ENCODE results near the gene OR9K2. TPM values are rescaled to one million over a fixed set of nuclear protein-coding genes. Genes with fewer than 3 reads are reported as not detected.
"Not testable (repeated sequence)": the region's sequence is repeated elsewhere in the genome, so short reads cannot be mapped to it uniquely, and the experiment has no call there.

Gene OR9K2
- total RNA-seq, 1 experiment from 2014 or later: not detected

DNA sequence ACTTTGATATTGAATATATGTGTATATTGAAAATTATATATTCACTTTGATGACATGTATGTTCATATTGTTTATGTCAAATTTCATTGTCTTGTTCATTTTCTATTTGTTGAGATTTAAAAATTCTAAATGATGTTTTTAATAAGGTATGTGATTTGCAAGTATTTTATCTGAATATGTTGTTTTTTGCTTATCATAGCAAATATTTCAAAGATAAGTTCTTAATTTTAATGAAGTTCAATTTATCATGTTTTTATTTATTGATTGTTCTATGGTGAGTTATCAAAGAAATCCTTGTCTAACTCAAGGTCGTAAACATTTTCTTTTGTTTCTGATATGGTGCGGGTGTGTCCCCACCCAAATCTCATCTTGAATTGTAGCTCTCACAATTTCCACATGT, 45.2 kb downstream of the OR9K2 start:
- Histone ChIP-seq H2AFZ (ENCODE audit: low read length) (no peak overlapping the region), H4K20me1 (ENCODE audit: low read length) (no peaks in the 10 kb centered on the region), H3K4me2 (ENCODE audit: low read length) (no peak overlapping the region), H3K9me2 (replicated peaks; ENCODE audit: low read length) (no peaks in the 10 kb centered on the region), H3K4me1 (ENCODE audit: insufficient read depth, low read length) (no peaks in the 10 kb centered on the region), H3K79me2 (ENCODE audit: low read length) (no peaks in the 10 kb centered on the region), H3K9me3 (ENCODE audit: low read length) (no peaks in the 10 kb centered on the region), H3K4me3 (ENCODE audit: low read length) (no peak overlapping the region), H3F3A (ENCODE audit: low read length, unreplicated experiment) (no peaks in the 10 kb centered on the region), H3K36me3 (ENCODE audit: low read depth, low read length) (no peaks in the 10 kb centered on the region), H3K27ac (ENCODE audit: low read length) (no peak overlapping the region), H3K9ac (ENCODE audit: low read length) (no peak overlapping the region), H3K27me3 (ENCODE audit: low read length) (peaks cover 22% of the 10 kb centered on the region)
- ChIA-PET POLR2A (ENCODE audit: unreplicated experiment) (no interaction called here), CTCF (no interaction called here)
- no peak for ATAC-seq
- DNase-seq: no peak
- no peak for TF ChIP-seq CTCF (conservative IDR thresholded peaks at IDR 0.05; ENCODE audit: low read depth, low read length)
- no peak for TF ChIP-seq EZH2phosphoT487 (IDR thresholded peaks at IDR 0.05; ENCODE audit: borderline replicate concordance, low read length)
- no peak for TF ChIP-seq EZH2 (IDR thresholded peaks at IDR 0.05; ENCODE audit: low read length, unreplicated experiment)
- no TSS peak for BruUV-seq (replicated peaks)
- intact Hi-C loops (cut with micrococcal nuclease): no loop called here

DNA sequence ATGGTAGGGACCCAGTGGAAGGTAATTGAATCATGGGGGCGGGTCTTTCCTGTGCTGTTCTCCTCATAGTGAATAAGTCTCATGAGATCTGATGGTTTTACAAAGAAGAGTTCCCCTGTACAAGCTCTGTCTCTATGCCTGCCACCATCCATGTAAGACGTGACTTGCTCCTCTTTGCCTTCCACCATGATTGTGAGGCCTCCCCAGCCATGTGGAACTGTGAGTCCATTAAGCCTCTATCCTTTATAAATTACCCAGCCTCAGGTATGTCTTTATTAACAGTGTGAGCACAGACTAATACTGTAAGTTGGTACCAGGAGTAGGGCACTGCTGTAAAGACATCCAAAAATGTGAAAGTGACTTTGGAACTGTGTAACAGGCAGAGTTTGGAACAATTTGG, 45.6 kb downstream of the OR9K2 start:
- H2AFZ ChIP-seq (ENCODE audit: low read length); ATAC-seq; intact Hi-C loops (cut with micrococcal nuclease); H3K9me3 ChIP-seq (ENCODE audit: low read length); H3K27ac ChIP-seq (ENCODE audit: low read length); H3K9ac ChIP-seq (ENCODE audit: low read length); H3K79me2 ChIP-seq (ENCODE audit: low read length); H3K9me2 ChIP-seq (replicated peaks; ENCODE audit: low read length); DNase-seq; CTCF ChIA-PET; H3F3A ChIP-seq (ENCODE audit: low read length, unreplicated experiment); H3K36me3 ChIP-seq (ENCODE audit: low read depth, low read length); H4K20me1 ChIP-seq (ENCODE audit: low read length); H3K4me3 ChIP-seq (ENCODE audit: low read length); H3K4me2 ChIP-seq (ENCODE audit: low read length); H3K4me1 ChIP-seq (ENCODE audit: insufficient read depth, low read length); BruUV-seq (replicated peaks); POLR2A ChIA-PET (ENCODE audit: unreplicated experiment): not testable (repeated sequence)
- peaks cover 26% of the 10 kb centered on the region for H3K27me3 ChIP-seq (ENCODE audit: low read length)

DNA sequence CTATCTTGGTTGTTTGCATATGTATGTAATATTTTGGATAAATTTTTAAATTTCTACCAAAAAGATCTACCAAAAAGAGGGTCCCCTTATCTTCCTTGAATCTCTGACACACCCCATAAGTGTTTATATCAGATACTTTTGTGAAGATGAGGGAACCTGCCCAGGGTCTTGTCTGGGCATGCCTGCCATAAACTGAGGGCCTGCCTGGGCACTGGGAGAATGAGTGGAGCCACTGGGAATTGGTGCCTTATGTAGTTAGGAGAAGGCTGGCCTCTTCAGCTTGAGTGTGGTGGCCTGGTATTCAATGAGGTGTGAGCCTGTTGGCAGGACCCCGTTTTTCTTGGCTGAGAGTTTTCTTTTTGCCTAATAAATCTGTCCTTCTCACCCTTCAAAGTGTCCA, 46.5 kb downstream of the OR9K2 start:
- Histone ChIP-seq H2AFZ (ENCODE audit: low read length) (no peak overlapping the region), H3K9ac (ENCODE audit: low read length) (no peak overlapping the region), H3K27ac (ENCODE audit: low read length) (no peak overlapping the region), H3K79me2 (ENCODE audit: low read length) (no peaks in the 10 kb centered on the region), H3K4me1 (ENCODE audit: insufficient read depth, low read length) (no peaks in the 10 kb centered on the region), H3K36me3 (ENCODE audit: low read depth, low read length) (no peaks in the 10 kb centered on the region), H3F3A (ENCODE audit: low read length, unreplicated experiment) (no peaks in the 10 kb centered on the region), H3K27me3 (ENCODE audit: low read length) (peaks cover 33% of the 10 kb centered on the region), H3K4me2 (ENCODE audit: low read length) (no peak overlapping the region), H3K9me2 (replicated peaks; ENCODE audit: low read length) (no peaks in the 10 kb centered on the region), H3K4me3 (ENCODE audit: low read length) (no peak overlapping the region), H4K20me1 (ENCODE audit: low read length) (no peaks in the 10 kb centered on the region), H3K9me3 (ENCODE audit: low read length) (no peaks in the 10 kb centered on the region)
- intact Hi-C loops (cut with micrococcal nuclease): no loop called here
- DNase-seq: no peak
- no TSS peak for BruUV-seq (replicated peaks)
- ATAC-seq: no peak
- ChIA-PET CTCF (no interaction called here), POLR2A (ENCODE audit: unreplicated experiment) (no interaction called here)
- TF ChIP-seq CTCF (conservative IDR thresholded peaks at IDR 0.05; ENCODE audit: low read depth, low read length) (no peak), EZH2phosphoT487 (IDR thresholded peaks at IDR 0.05; ENCODE audit: borderline replicate concordance, low read length) (no peak), EZH2 (IDR thresholded peaks at IDR 0.05; ENCODE audit: low read length, unreplicated experiment) (no peak)
